HepG2 (cell line): ENCODE results near the gene ZER1. TPM values are rescaled to one million over a fixed set of nuclear protein-coding genes. Genes with fewer than 3 reads are reported as not detected.

Source experiments
- ATAC-seq: fragments of 200-7000 bp; cut with Tn5 transposase; 3 replicates; pipeline ENCODE4 v1.9.1; 2020; ENCODE audit warnings: mild to moderate bottlenecking, moderate library complexity
- BruUV-seq: library from RNA; stranded (reverse); fragments of 400-500 nt; replicated peaks from 2 replicates; lab custom pipeline; 2021; lab: Mats Ljungman, UMichigan
- CTCF ChIA-PET: fragments of 300-600 bp; formaldehyde crosslinking; extraction: SDS; loops from one replicate; lab custom pipeline; 2021; ENCODE audit warnings: low total read pairs, inconsistent platforms, low intra/inter-chr PET ratio; lab: Yijun Ruan, JAX
- POLR2A ChIA-PET: fragments of 350-600 bp; sonication (Branson Sonifier 250); formaldehyde crosslinking; loops from one replicate; lab custom pipeline; 2020; ENCODE audit warnings: antibody characterized with exemption, inconsistent platforms; lab: Yijun Ruan, JAX
- DNase-seq: peaks from one replicate; pipeline ENCODE4 v3.0.0-alpha.2; 2015; ENCODE audit warnings: low spot score
- FAIRE-seq: peaks from 3 replicates; lab custom pipeline; 2011; peaks lifted over from hg19 to GRCh38; lab: Jason Lieb, UNC
- H2AFZ ChIP-seq: one replicate; pipeline ENCODE4 v1.6.1; 2011; ENCODE audit warnings: low read length, inconsistent platforms
- H3K27ac ChIP-seq: fragments of 300-600 bp; 3 replicates; pipeline ENCODE4 v1.8.0; 2011; ENCODE audit warnings: mixed run types, mild to moderate bottlenecking, mixed read lengths, low read length, inconsistent platforms; ENCODE audit not compliant: insufficient read depth; ENCODE audit errors: extremely low read length
- H3K27me3 ChIP-seq, 2 experiments: fragments of 200-600 bp in 1 of 2; 2 replicates in 1 of 2; 3 replicates in 1 of 2; pipeline versions ENCODE4 v1.6.0 to v1.8.0; 2011; ENCODE audit warnings: low read length in 2 of 2, mild to moderate bottlenecking in 2 of 2, moderate library complexity in 2 of 2, inconsistent platforms in 1 of 2; ENCODE audit not compliant: insufficient read depth in 2 of 2, control insufficient read depth in 1 of 2
- H3K36me3 ChIP-seq, 2 experiments: fragments of 200-600 bp in 1 of 2; replicated peaks in 1 of 2; 2 replicates in 1 of 2; 3 replicates in 1 of 2; pipeline versions ENCODE4 v1.5.1 to v1.8.0; 2011; ENCODE audit warnings: low read length in 2 of 2, inconsistent platforms in 1 of 2; ENCODE audit not compliant: insufficient read depth in 2 of 2, control insufficient read depth in 1 of 2
- H3K4me1 ChIP-seq: 2 replicates; pipeline ENCODE4 v1.5.1; 2012; ENCODE audit warnings: low read length, inconsistent platforms; ENCODE audit not compliant: insufficient read depth
- H3K4me2 ChIP-seq: 2 replicates; pipeline ENCODE4 v1.6.0; 2011; ENCODE audit warnings: low read depth, low read length, inconsistent platforms
- H3K4me3 ChIP-seq, 3 experiments: fragments of 200-600 bp in 1 of 3; sonication (generic), shearing (Covaris generic) in 1 of 3; replicated peaks in 1 of 3; 2 replicates each; pipeline ENCODE4 v1.5.1; 2011 to 2016; ENCODE audit warnings: low read length in 3 of 3, inconsistent platforms in 2 of 3, low read depth in 2 of 3, mild to moderate bottlenecking in 2 of 3, control low read depth in 1 of 3, mixed read lengths in 1 of 3; ENCODE audit not compliant: insufficient read depth in 1 of 3
- H3K79me2 ChIP-seq: one replicate; pipeline ENCODE4 v1.6.1; 2011; ENCODE audit warnings: low read length, inconsistent platforms; ENCODE audit not compliant: insufficient read depth
- H3K9ac ChIP-seq: 2 replicates; pipeline ENCODE4 v1.6.0; 2011; ENCODE audit warnings: mild to moderate bottlenecking, low read depth, low read length, inconsistent platforms; ENCODE audit not compliant: insufficient read depth
- H3K9me3 ChIP-seq: 2 replicates; pipeline ENCODE4 v1.5.1; 2012; ENCODE audit warnings: mild to moderate bottlenecking, low read length
- H4K20me1 ChIP-seq: 2 replicates; pipeline ENCODE4 v1.6.0; 2011; ENCODE audit warnings: inconsistent platforms, mild to moderate bottlenecking, low read length, moderate library complexity; ENCODE audit not compliant: insufficient read depth
- ARHGAP35 ChIP-seq: sonication (generic); formaldehyde crosslinking; IDR thresholded peaks from 2 replicates; pipeline ENCODE4 v1.9.0; 2022; ENCODE audit warnings: mild to moderate bottlenecking, inconsistent platforms, moderate library complexity, missing genetic modification reagents, borderline replicate concordance
- CBX5 ChIP-seq: sonication (generic); formaldehyde crosslinking; IDR thresholded peaks from 2 replicates; pipeline ENCODE4 v1.4.0; 2020; ENCODE audit warnings: missing genetic modification reagents, borderline replicate concordance
- KLF9 ChIP-seq: IDR thresholded peaks from 2 replicates; pipeline ENCODE4 v1.6.1; 2016; ENCODE audit warnings: low read depth
- MED8 ChIP-seq: sonication (generic); formaldehyde crosslinking; IDR thresholded peaks from 2 replicates; pipeline ENCODE4 v1.8.1; 2023; ENCODE audit warnings: mild to moderate bottlenecking, missing genetic modification reagents; ENCODE audit not compliant: insufficient replicate concordance
- TAF1 ChIP-seq: sonication (generic); formaldehyde crosslinking; IDR thresholded peaks from 2 replicates; pipeline ENCODE4 v1.4.0; 2020; ENCODE audit warnings: missing genetic modification reagents
- TCF12 ChIP-seq, 2 experiments: fragments of 450-650 bp in 1 of 2; sonication (generic) in 1 of 2; formaldehyde crosslinking in 1 of 2; IDR thresholded peaks; 2 replicates each; pipeline versions ENCODE4 v1.6.1 to v1.8.0; 2017 to 2022; ENCODE audit warnings: antibody characterized with exemption in 1 of 2, mild to moderate bottlenecking in 1 of 2, missing genetic modification reagents in 1 of 2, moderate library complexity in 1 of 2
- ZBTB7B ChIP-seq: sonication (generic); formaldehyde crosslinking; IDR thresholded peaks from 2 replicates; pipeline ENCODE4 v1.4.0; 2020; ENCODE audit warnings: missing genetic modification reagents
- ZNF260 ChIP-seq: sonication (generic); formaldehyde crosslinking; IDR thresholded peaks from 2 replicates; pipeline ENCODE4 v1.4.0; 2020; ENCODE audit warnings: missing genetic modification reagents, low read depth, mild to moderate bottlenecking, borderline replicate concordance
- ZNF501 ChIP-seq: sonication (generic); formaldehyde crosslinking; IDR thresholded peaks from 2 replicates; pipeline ENCODE4 v1.5.1; 2020; ENCODE audit warnings: mild to moderate bottlenecking, moderate library complexity, missing genetic modification reagents
- ZNF773 ChIP-seq: sonication (generic); formaldehyde crosslinking; IDR thresholded peaks from 2 replicates; pipeline ENCODE4 v1.4.0; 2020; ENCODE audit warnings: missing genetic modification reagents, borderline replicate concordance
- ZNF788 ChIP-seq: sonication (generic); formaldehyde crosslinking; IDR thresholded peaks from 2 replicates; pipeline ENCODE4 v1.5.0; 2020; ENCODE audit warnings: mild to moderate bottlenecking, missing genetic modification reagents, borderline replicate concordance
- ZZZ3 ChIP-seq: sonication (generic); formaldehyde crosslinking; IDR thresholded peaks from 2 replicates; pipeline ENCODE4 v1.4.0; 2020; ENCODE audit warnings: missing genetic modification reagents, mild to moderate bottlenecking, borderline replicate concordance
- WGBS: methylation state at CpG from one replicate; pipeline ENCODE4 v1.1.6; 2017; ENCODE audit warnings: low lambda C conversion rate; 5-methylcytosine and 5-hydroxymethylcytosine counted together
- in situ Hi-C: cut with HindIII; loops from 2 replicates; pipeline ENCODE4 v1.10.0; 2017; ENCODE audit warnings: low pct_unique_long_range_greater_than_20kb; ENCODE audit not compliant: extremely low pct_ligation_motif_present
- intact Hi-C: fragments of 100-400 bp; cut with micrococcal nuclease; formaldehyde crosslinking; loops from one replicate; pipeline ENCODE4 v1.10.0; 2022; ENCODE audit not compliant: unreplicated experiment
- polyA plus RNA-seq, 8 experiments: library from polyadenylated mRNA; depleted of rRNA in 3 of 8; stranded (reverse) in 7 of 8; unstranded in 1 of 8; fragments of >200 nt; fragmentation: Illumina TruSeq in 4 of 8; extraction: Trizol in 4 of 8; gene quantifications; 2 replicates each; pipeline versions ENCODE4 v1.2.1 to v1.2.3, GENCODE V29; 2011 to 2016; ENCODE audit warnings: low read depth in 4 of 8, missing spikeins in 1 of 8, mixed read lengths in 1 of 8; ENCODE audit not compliant: insufficient read depth in 1 of 8
- total RNA-seq, 5 experiments: library from RNA; depleted of rRNA; stranded (reverse); fragments of >200 nt; fragmentation: Illumina TruSeq; extraction: Trizol; gene quantifications; 2 replicates each; pipeline ENCODE4 v1.2.3, GENCODE V29; 2016; ENCODE audit warnings: low read depth in 1 of 5
- TF ChIP-seq, protein P1 (sequence below): sonication (generic); formaldehyde crosslinking; IDR thresholded peaks from 2 replicates; pipeline ENCODE4 v1.4.0; 2020; ENCODE audit warnings: missing genetic modification reagents
- TF ChIP-seq, protein P2 (sequence below), 2 experiments: IDR thresholded peaks; 2 replicates each; pipeline ENCODE4 v1.6.1; 2011 to 2012; ENCODE audit warnings: low read length in 2 of 2, borderline replicate concordance in 1 of 2, low read depth in 1 of 2, mild to moderate bottlenecking in 1 of 2, moderate library complexity in 1 of 2

Gene ZER1
- total and polyA plus RNA-seq, 2 of the 13 experiments (the other 11 are each of a cell fraction or from before 2014, with no cell fraction given), result 7.7 to 40.0 TPM

DNA sequence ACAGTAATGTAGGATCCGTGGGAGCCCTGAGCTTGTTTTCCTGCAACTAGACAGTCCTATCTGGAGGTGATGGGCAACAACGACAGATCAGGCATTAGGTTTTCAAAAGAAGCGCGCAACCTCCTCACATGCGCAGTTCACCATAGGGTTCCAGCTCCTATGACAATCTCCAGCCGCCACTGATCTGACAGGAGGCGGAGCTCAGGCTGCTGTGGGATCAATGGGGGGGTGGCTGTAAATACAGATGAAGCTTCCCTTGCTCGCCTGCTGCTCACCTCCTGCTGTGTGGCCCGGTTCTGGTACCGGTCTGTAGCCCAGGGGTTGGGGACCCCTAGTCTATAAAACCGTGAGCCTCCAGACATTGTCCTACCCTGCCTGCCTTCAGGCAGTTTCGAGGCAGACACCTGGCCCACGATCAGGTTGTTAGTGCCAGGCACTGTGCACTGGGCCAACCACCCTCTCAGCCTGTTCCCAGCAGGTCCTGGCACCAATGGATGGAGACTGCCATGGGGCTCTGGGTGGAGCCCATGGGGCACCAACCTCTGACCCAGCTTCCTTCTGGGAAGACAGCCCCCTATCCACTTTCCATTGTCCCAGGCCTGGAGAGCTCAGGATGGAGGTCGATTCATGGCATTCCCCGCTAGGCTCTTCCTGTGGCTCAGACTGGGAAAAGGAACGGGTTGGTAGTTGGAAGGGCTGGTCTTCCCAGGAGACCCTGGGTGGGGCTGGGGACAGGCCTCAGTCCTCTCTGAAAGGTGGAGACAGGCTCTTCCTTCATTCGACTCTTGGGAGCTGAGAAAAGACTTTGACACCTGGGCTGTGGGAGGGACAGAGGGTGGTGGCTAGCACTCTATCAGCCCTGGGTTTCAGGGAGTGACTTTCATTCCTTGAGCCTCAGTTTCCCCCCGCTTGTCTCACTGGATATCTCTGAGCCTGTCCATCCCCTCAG is 48.3 kb upstream of the ZER1 start (continued):
- TF ChIP-seq ZNF501 (CRISPR knock-in tag) (0 out of 2 replicates have a peak, but pooled peaks have one; percentile 1), ZZZ3 (CRISPR knock-in tag) (no peak)
- TF ChIP-seq, protein P1, sequence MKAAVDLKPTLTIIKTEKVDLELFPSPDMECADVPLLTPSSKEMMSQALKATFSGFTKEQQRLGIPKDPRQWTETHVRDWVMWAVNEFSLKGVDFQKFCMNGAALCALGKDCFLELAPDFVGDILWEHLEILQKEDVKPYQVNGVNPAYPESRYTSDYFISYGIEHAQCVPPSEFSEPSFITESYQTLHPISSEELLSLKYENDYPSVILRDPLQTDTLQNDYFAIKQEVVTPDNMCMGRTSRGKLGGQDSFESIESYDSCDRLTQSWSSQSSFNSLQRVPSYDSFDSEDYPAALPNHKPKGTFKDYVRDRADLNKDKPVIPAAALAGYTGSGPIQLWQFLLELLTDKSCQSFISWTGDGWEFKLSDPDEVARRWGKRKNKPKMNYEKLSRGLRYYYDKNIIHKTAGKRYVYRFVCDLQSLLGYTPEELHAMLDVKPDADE (CRISPR knock-in tag), result no peak

DNA sequence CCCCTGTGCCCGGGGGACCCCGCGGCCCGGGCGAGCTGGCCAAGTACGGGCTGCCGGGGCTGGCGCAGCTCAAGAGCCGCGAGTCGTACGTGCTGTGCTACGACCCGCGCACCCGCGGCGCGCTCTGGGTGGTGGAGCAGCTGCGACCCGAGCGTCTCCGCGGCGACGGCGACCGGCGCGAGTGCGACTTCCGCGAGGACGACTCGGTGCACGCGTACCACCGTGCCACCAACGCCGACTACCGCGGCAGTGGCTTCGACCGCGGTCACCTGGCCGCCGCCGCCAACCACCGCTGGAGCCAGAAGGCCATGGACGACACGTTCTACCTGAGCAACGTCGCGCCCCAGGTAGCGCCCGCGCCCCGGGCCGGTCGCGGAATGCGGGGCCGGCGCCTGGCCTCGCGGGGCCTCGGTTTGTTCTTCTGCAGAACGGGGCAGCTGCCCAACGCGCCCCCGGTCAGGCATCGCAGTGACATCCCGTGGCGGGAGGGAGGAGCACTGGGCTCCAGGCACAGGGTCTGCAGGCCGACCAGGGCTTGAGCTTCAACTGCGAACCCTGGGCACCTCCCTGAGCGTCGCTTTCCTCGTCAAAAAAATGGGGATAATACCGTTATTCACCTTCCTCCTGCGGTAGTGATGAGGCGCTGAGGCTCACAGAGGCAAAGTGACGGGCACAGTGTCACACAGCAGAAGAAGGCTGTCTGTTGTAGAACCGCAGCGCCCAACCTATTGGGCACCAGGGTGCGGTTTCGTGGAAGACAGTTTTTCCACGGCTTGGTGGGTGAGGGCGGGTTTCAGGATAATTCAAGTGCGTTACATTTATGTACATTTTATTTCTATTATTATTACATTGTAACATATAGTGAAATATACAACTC is 47.4 kb upstream of the ZER1 start:
- H3K79me2 ChIP-seq, result peaks cover 5% of the 10 kb centered on the region
- POLR2A ChIA-PET, result interaction anchor here (0.7 to 3.2 kb wide), 18 partner anchors 10 to 209 kb away, joined by 3 to 46 read pairs (median 4); partner anchors contain the start of genes SH3GLB2, SPOUT1 and ZDHHC12
- H3K9me3 ChIP-seq, result no peaks in the 10 kb centered on the region
- no peaks in the 10 kb centered on the region for H4K20me1 ChIP-seq
- H3K9ac ChIP-seq, result peak overlapping the region; percentile 74
- H2AFZ ChIP-seq, result no peak overlapping the region
- H3K36me3 ChIP-seq, result peaks cover 10 to 29% of the 10 kb centered on the region in 2 experiments
- H3K27me3 ChIP-seq, result no peaks in the 10 kb centered on the region
- in situ Hi-C loops, result no loop called here
- no peak for FAIRE-seq
- BruUV-seq, result no TSS peak
- WGBS, result 33% methylated on average over 16 of the region's 90 CpGs
- CTCF ChIA-PET, result interaction anchor here (1.1 kb wide), 1 partner anchor 86 kb away, joined by 5 read pairs; no protein-coding TSS in a partner anchor
- peak overlapping the region; percentile 93 for H3K4me2 ChIP-seq
- H3K4me3 ChIP-seq, result peak overlapping the region; percentile 53 to 85 (median 80)
- no peak for DNase-seq
- H3K4me1 ChIP-seq, result peaks cover 29% of the 10 kb centered on the region
- ATAC-seq, result peak; percentile 21
- H3K27ac ChIP-seq, result peak overlapping the region; percentile 77
- intact Hi-C loops, result no loop called here
- TF ChIP-seq TAF1, result no peak
- TF ChIP-seq KLF9, result no peak
- no peak for TF ChIP-seq ARHGAP35 (CRISPR knock-in tag)
- TF ChIP-seq, protein P2, sequence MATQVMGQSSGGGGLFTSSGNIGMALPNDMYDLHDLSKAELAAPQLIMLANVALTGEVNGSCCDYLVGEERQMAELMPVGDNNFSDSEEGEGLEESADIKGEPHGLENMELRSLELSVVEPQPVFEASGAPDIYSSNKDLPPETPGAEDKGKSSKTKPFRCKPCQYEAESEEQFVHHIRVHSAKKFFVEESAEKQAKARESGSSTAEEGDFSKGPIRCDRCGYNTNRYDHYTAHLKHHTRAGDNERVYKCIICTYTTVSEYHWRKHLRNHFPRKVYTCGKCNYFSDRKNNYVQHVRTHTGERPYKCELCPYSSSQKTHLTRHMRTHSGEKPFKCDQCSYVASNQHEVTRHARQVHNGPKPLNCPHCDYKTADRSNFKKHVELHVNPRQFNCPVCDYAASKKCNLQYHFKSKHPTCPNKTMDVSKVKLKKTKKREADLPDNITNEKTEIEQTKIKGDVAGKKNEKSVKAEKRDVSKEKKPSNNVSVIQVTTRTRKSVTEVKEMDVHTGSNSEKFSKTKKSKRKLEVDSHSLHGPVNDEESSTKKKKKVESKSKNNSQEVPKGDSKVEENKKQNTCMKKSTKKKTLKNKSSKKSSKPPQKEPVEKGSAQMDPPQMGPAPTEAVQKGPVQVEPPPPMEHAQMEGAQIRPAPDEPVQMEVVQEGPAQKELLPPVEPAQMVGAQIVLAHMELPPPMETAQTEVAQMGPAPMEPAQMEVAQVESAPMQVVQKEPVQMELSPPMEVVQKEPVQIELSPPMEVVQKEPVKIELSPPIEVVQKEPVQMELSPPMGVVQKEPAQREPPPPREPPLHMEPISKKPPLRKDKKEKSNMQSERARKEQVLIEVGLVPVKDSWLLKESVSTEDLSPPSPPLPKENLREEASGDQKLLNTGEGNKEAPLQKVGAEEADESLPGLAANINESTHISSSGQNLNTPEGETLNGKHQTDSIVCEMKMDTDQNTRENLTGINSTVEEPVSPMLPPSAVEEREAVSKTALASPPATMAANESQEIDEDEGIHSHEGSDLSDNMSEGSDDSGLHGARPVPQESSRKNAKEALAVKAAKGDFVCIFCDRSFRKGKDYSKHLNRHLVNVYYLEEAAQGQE (IDR thresholded peaks at IDR 0.05; ENCODE audit: borderline replicate concordance in 1 of 2, low read depth in 1 of 2, low read length in 2 of 2), result no peak
- no peak for TF ChIP-seq CBX5 (CRISPR knock-in tag)
- no peak for TF ChIP-seq ZNF260 (CRISPR knock-in tag)
- TF ChIP-seq ZNF773 (CRISPR knock-in tag), result peak; percentile 66; the same call in 1 of the 2 replicates
- TF ChIP-seq ZNF788 (CRISPR knock-in tag), result peak; percentile 52; the same call in 1 of the 2 replicates
- TF ChIP-seq TCF12 (IDR thresholded peaks at IDR 0.05), result no peak
- TF ChIP-seq TCF12 (CRISPR knock-in tag; IDR thresholded peaks at IDR 0.05), result no peak
- TF ChIP-seq MED8, result peak; percentile 83
- no peak for TF ChIP-seq ZBTB7B
